ENCODE data around the gene MEIS3.

GRCh38 chr19:47461876-47462275, 42.5 kb upstream of the MEIS3 start:
- TF ChIP-seq POLR2AphosphoS5 (IDR thresholded peaks at IDR 0.05; ENCODE audit: low read depth, low read length) (no peak), POLR2A (IDR thresholded peaks at IDR 0.05; ENCODE audit: low read depth, low read length) (no peak), TAF1 (IDR thresholded peaks at IDR 0.05; ENCODE audit: low read depth, low read length) (no peak)
